GM18505 (cell line): ENCODE data around the gene VAT1.
"Not testable (repeated sequence)": the region's sequence is repeated elsewhere in the genome, so short reads cannot be mapped to it uniquely, and the experiment has no call there.

Experiments
- ATAC-seq: cut with Tn5 transposase; IDR thresholded peaks from one replicate; pipeline ENCODE4 v1.9.1; 2021; ENCODE audit not compliant: unreplicated experiment
- POLR2A ChIP-seq: IDR thresholded peaks from 4 replicates; pipeline ENCODE4 v1.6.1; 2011; ENCODE audit warnings: borderline replicate concordance; ENCODE audit not compliant: insufficient read depth, insufficient read length; ENCODE audit errors: extremely low read depth

Gene VAT1

DNA sequence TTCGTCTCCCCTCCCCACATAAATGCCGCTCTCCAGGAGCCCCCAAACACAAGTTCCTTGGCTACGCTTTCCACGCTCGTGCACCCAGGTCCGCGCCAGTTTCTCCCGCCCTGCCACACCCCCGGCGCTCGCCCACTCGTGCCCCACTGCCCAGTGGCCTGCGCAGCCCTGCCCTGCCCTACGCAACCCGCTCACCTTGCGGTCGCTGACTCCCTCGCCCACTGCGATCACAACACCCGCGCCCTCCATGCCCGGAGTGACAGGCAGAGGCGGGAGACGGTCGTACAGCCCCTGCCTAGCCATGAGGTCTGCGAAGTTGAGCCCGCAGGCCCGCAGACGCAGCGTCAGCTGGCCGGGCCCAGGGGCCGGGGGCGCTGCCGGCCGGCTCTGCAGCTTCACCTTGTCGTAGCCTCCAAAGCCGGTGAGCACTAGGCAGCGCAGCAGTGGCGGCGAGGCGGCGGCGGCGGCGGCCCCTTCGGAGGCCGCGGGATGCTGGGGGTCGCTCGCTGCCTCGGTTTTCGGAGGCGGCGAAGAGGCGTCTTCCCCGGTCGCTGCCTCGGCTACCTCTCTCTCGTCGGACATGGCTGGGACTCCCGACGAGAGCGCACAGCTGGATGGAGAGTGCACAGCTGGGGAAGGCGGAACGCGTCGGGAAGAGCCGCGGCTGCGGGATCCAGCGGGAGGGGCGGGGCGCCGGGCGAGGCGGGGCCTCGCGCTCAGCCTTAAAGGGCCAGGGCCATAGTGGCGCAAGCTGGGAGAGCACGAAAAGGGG lies at the start of gene VAT1:
Gene VAT1, minus strand, starts transcription at position 645 of the 772 bp plus-strand sequence. Its CDS starts 63 bp downstream, at position 582.
- TF ChIP-seq POLR2A, result no peak
- no peak for ATAC-seq

DNA sequence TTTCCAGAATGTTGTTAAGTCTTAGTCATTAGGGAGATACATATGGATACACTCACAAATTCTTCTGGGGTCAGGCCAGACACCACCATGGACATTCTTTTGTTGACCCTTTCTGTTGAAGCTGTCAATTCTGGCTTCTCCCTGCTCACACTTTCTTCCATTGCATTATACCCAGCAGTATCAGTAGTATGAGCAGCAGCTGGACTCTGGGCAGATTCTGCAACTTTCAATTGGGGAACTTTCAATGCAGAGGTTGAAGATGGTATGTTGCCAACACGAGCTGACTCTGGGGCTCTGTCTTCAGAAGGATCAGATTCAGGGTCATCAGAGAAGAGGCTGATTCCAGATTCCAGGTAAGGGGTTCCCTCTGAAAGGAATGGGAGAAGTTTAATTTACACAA lies 48.7 kb upstream of the VAT1 start:
- ATAC-seq, result no peak
- TF ChIP-seq POLR2A, result no peak

DNA sequence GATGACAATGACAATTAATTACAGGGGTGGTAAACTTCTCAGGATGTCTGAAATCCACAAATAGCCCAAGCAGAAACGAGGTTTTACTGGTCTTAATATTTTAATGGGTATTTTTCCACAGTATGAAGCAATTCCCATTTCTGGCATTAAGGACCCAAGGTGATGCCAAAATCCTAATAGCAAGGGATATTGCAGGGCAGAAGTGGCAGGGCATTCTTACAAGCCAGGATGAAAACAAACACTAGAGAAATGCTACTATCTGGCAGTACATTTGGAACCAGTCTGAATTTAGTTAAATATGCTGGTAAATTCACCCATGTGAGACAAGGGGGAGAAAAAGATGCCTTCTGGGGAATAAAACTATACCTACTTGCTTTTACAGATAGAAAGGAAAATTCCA lies 48.1 kb upstream of the VAT1 start:
- no peak for ATAC-seq

DNA sequence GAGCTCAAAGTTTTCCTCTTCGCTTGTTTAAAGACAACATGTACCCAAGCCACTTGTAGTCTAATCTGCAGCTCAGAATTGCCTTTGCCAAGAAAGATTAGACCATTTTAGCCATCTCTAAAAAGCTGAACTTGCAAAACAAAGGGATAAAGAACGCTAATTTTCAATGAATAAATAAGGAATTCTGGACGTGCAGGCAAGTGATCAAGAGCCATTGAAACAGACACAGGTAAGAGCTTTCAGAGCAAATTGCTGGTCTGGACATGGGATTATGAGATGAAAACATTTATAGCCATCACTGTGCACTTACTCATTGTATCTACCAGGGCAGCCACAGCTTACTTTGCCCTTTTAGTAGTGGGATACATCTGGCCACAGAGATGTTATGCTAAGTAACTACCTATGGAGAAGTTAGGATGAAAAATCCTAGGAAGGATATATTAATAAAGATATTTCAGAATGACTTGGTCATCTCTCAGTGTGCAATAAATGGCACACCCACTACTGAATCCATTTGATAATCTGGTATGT lies 47.2 kb upstream of the VAT1 start:
- TF ChIP-seq POLR2A, result no peak
- no peak for ATAC-seq

More for the DNA sequence above, 48.1 kb upstream of the VAT1 start:
- no peak for TF ChIP-seq POLR2A

DNA sequence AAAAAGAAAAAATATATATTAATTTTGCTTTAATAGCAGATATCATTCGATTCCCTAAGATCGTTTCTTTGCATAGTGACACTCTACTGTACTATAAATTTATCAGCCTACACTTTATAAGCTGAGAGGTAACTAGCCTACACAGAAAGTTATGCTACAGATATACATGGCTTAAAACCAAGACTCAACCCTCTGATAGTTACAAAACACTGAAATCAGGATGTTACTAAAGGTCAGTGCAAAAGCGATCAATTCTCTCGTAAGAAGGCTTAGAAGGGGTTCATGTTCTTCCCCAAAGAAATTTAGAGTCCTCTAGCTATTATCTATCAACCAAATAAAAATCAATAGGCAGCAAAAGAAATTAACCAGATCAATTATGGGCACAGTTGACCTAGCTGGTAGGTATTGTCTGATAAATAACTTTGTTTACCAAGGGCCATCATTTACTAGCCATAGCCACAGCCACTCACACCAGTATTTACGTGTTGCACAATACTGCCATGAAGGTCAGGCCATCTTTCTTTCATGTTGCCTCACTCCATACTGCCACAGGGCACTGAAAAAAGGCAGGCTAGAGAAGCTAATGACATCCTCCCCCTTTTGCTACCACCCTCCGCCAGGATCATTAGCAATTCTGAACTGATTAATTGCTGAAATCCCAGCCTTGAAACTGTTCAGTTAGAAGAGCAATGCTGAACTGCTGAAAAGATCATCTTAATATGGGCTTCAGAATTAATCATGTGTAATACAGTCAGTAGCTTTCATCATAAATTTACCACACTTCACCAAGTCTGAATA lies 46.6 kb upstream of the VAT1 start:
- TF ChIP-seq POLR2A, result no peak
- no peak for ATAC-seq

DNA sequence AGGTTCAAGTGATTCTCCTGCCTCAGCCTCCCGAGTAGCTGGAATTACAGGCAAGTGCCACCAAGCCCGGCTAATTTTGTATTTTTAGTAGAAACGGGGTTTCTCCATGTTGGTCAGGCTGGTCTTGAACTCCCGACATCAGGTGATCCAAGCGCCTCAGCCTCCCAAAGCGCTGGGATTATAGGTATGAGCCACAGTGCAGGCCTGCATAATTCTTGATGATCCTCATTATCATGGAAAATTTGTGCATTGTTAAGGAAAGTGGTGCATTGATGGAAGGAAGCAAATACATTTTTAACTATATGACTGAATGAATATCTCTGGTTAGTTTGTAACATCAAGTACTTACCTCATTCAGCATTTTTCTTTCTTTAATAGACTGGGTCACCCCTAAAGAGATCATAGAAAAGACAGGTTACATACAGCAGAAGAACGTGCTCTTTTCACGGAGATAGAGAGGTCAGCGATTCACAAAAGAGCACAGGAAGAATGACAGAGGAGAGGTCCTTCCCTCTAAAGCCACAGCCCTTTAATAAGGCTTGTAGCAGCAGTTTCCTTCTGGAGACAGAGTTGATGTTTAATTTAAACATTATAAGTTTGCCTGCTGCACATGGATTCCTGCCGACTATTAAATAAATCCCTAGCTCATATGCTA lies 40.9 kb upstream of the VAT1 start:
- no peak for ATAC-seq
- TF ChIP-seq POLR2A, result no peak

DNA sequence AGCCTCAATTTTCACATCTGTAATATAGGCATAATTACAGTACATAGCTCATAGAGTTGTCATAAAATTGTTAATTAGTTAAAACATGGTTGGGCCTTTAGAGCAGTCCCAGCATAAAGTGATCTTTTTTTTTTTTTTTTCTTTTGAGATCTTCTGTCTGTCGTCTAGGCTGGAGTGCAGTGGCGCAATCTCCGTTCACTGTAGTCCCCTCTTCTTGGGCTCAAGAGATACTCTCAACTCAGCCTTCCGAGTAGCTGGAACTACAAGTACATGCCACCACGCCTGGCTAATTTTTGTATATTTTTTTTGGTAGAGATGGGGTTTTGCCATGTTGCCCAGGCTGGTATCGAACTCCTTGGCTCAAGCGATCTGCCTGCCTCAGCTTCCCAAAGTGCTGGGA lies 33.9 kb upstream of the VAT1 start:
- ATAC-seq, result no peak
- no peak for TF ChIP-seq POLR2A

DNA sequence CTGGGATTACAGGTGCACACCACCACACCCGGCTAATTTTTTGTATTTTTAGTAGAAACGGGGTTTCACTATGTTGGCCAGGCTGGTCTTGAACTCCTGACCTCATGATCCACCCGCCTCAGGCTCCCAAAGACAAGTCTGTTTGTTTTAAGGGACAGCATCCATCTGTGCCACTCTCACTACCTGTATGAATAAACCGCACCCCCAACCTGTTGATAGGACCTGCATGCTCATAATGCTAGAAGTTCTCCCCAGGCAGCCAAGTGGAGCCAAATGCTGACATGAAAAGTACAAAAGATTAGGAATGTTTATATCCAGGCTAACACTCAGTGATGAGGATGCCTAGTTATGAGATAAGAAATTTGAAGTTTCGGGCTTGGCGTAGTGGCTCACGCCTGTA lies 30.8 kb upstream of the VAT1 start:
- ATAC-seq, result not testable (repeated sequence)

DNA sequence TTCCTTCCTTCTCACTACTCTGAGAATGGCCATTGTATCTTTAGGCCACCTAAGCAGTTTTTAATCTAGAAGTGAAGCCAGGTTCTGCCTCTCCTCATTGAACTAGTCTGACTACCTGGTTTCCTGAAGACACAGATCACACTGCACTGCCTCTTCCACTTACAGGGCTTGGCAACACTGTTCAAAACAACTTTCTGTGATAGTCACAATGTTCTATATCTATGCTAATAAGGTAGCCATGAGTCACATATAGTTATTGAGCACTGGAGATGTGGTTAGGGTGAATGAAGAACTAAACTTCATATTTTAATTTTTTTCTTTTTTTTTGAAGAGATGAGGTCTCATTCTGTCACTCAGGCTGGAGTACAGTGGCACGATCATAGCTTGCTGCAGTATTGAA lies 29.8 kb upstream of the VAT1 start:
- TF ChIP-seq POLR2A, result no peak
- ATAC-seq, result no peak

DNA sequence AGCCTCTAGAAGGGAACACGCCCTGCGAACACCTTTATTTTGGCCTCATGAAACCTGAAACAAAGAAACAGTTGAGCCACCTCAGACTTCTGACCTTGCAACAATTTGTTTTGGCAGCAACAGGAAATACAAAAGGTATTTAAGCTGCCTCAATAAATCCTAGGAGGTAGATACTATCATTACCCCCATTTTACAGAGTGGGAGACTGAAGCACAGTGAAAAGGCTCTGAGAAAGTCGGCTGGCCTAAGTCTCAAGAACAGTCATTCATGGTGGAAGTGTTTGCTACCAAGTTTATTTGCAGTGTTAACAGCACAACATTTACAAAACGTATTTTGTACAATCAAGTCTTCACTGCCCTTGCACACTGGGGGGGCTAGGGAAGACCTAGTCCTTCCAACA lies 21.8 kb upstream of the VAT1 start:
- ATAC-seq, result no peak
- no peak for TF ChIP-seq POLR2A

DNA sequence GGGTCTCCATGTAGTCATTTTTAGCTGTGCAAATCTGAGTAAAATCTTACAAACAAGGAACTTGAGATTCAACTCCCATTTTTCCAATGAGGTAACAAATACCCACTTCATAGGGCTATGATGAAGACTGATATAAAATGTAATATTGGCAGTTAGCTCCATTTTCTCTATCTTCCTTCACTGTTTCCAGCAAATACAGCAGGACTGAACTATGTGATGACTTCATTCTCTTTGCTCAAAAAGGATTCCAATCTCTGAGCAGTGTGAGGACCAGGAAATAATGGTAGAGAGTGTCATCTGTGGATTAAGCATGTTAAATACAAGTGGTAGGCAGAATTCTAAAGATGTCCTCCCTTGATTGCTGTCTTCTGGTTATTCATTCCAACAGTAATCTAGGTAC lies 21.1 kb upstream of the VAT1 start:
- TF ChIP-seq POLR2A, result no peak
- ATAC-seq, result no peak

DNA sequence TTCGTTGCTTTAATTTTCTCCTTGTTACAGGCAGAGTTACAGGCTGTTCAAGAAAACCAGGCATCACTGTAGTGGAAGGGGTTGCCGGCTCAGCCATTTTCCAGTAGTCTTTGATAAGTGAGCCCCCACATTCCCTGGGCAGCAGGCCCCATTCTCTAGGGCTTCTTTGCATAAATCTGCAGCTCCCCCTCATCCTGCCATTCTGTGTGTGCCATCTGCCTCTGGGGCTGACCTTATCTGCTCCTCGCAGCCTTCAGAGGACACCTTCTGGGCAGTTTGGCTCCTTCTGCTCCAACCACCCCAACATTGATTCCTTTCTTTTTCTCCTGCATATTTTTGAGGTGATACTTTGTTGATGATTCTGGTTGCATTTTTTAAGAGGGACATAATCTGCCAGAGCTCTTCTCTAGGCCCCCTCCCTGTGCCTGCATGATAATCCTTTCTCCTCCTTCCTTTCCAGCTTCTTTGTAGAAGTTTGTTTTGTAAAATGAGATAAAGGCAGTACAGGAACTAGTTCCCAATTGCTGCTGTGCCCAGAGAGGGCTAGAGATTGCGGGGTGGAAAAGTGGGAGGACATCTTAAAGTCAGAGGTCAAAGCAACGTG lies 19.9 kb upstream of the VAT1 start:
- ATAC-seq, result no peak

DNA sequence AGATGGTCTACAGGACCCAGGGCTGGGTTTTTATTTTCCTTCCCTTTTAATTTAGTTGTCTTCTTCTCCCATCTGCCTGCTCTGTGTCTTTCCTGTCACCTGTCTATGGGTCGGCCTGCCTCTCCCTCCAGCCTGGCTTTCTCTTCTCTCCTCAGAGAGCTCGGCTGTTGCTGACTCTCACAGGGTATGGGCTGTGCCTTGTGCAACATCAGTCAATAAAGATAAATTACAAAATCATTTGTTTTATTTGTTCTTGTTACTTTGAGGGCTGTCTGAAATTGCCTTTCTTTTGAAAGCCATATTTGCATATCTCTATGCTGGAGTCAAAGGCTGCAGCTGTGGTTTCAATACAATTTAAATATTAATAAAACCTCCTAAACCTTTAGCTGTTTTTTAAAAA lies 18.5 kb upstream of the VAT1 start:
- no peak for ATAC-seq
- TF ChIP-seq POLR2A, result no peak

More for the DNA sequence above, 19.9 kb upstream of the VAT1 start:
- TF ChIP-seq POLR2A, result no peak

DNA sequence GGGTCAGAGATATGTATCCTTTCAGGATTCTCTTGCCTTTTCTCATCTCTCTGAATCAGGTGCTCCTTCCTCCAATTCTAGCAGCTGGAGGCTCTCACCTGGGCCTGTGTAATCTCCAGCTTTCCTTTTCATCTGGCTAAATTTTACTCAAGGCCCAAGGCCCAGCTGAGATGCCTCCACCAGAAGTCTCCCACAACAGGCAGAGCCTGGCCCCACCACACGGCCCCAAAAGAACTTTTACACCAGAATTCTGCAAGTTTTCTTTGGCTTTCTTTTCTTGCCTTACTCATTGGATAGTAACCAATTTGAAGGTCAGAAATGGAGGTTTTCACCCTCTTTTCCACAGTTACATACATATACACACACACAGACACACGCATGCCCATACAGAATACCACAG lies 17.5 kb upstream of the VAT1 start:
- no peak for ATAC-seq
- no peak for TF ChIP-seq POLR2A

DNA sequence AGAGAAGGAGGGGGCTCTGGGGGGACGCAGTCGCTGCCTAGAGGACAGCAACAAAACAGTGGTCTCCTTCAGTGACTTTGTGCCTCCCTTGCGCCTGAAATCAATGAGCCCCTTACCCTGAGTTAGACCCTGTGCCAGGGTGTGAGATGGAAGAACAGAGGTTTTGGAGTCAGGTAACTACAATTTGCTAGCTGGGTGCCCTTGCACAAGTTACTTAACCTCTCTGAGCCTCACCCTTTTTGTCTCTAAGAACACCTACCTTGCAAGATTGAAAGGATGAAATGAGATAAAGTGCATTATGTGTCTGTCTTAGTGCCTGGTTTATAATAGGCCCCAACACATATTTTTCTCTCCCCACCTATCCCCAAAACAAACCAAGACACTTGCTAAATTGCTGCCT lies 12.7 kb upstream of the VAT1 start:
- no peak for TF ChIP-seq POLR2A
- ATAC-seq, result no peak
